K562 (cell line): ENCODE results near the gene ARID4B. TPM values are rescaled to one million over a fixed set of nuclear protein-coding genes. Genes with fewer than 3 reads are reported as not detected.

Experiments
- ASH1L ChIP-seq: fragments of 450-650 bp; IDR thresholded peaks from 2 replicates; pipeline ENCODE4 v1.6.1; 2018; ENCODE audit warnings: borderline replicate concordance, mild to moderate bottlenecking, low read depth; ENCODE audit not compliant: partially characterized antibody
- BMI1 ChIP-seq: fragments of 150-350 bp; IDR thresholded peaks from 2 replicates; pipeline ENCODE4 v1.6.1; 2014; ENCODE audit warnings: low read length
- CCNT2 ChIP-seq: IDR thresholded peaks from 2 replicates; pipeline ENCODE4 v1.6.1; 2011; ENCODE audit warnings: borderline replicate concordance, low read depth, mild to moderate bottlenecking, moderate library complexity, mixed read lengths, low read length; ENCODE audit not compliant: insufficient read length; ENCODE audit errors: extremely low read depth
- EP300 ChIP-seq: IDR thresholded peaks from 2 replicates; pipeline ENCODE4 v1.6.1; 2012; ENCODE audit warnings: low read length, improper control_type of control experiment
- ERF ChIP-seq: fragments of 450-650 bp; formaldehyde crosslinking; IDR thresholded peaks from 2 replicates; pipeline ENCODE4 v1.4.0; 2020; ENCODE audit warnings: mild to moderate bottlenecking, mixed read lengths
- ESRRA ChIP-seq: fragments of 450-650 bp; IDR thresholded peaks from 2 replicates; pipeline ENCODE4 v1.6.1; 2014; ENCODE audit warnings: low read depth, mild to moderate bottlenecking, moderate library complexity, borderline replicate concordance
- MAFF ChIP-seq: IDR thresholded peaks from 2 replicates; pipeline ENCODE4 v1.6.1; 2012; ENCODE audit warnings: low read length, improper control_type of control experiment
- NCOA4 ChIP-seq: fragments of 450-650 bp; IDR thresholded peaks from 2 replicates; pipeline ENCODE4 v1.6.1; 2018; ENCODE audit warnings: mild to moderate bottlenecking; ENCODE audit not compliant: partially characterized antibody
- NR3C1 ChIP-seq: sonication (generic); formaldehyde crosslinking; IDR thresholded peaks from 2 replicates; pipeline ENCODE4 v1.8.1; 2022; ENCODE audit warnings: missing genetic modification reagents
- PHF21A ChIP-seq: fragments of 450-650 bp; IDR thresholded peaks from 2 replicates; pipeline ENCODE4 v1.6.1; 2017; ENCODE audit warnings: low read depth, borderline replicate concordance
- POLR2G ChIP-seq: fragments of 200-400 bp; formaldehyde crosslinking; IDR thresholded peaks from 2 replicates; pipeline ENCODE4 v1.6.1; 2017; ENCODE audit warnings: low read depth, mild to moderate bottlenecking, antibody characterized with exemption, low read length, moderate library complexity
- POLR3G ChIP-seq: IDR thresholded peaks from 2 replicates; pipeline ENCODE4 v1.6.1; 2011; ENCODE audit not compliant: insufficient read length, insufficient replicate concordance; ENCODE audit errors: extremely low read depth
- PTTG1 ChIP-seq: fragments of 450-650 bp; IDR thresholded peaks from 2 replicates; pipeline ENCODE4 v1.6.1; 2016; ENCODE audit warnings: low read depth, mild to moderate bottlenecking, missing genetic modification characterization, missing compliant biosample characterization
- RUNX1 ChIP-seq: sonication (generic); IDR thresholded peaks from 2 replicates; pipeline ENCODE4 v1.6.1; 2016; ENCODE audit warnings: antibody characterized with exemption, low read depth
- SMAD4 ChIP-seq: fragments of 250-450 bp; sonication (Bioruptor Pico); conservative IDR thresholded peaks from 2 replicates; pipeline ENCODE4 v1.8.0; 2021; ENCODE audit warnings: inconsistent platforms, mild to moderate bottlenecking, moderate library complexity
- SREBF1 ChIP-seq: fragments of 150-350 bp; IDR thresholded peaks from 2 replicates; pipeline ENCODE4 v1.6.1; 2014; ENCODE audit warnings: antibody characterized with exemption, low read depth, low read length, borderline replicate concordance
- TAL1 ChIP-seq: fragments of 450-650 bp; IDR thresholded peaks from 2 replicates; pipeline ENCODE4 v1.6.1; 2016; ENCODE audit warnings: mild to moderate bottlenecking
- TOE1 ChIP-seq, 2 experiments: fragments of 450-650 bp in 1 of 2; sonication (generic) in 1 of 2; formaldehyde crosslinking in 1 of 2; IDR thresholded peaks; 2 replicates each; pipeline versions ENCODE4 v1.7.1 to v1.8.0; 2016 to 2022; ENCODE audit warnings: borderline replicate concordance in 2 of 2, mild to moderate bottlenecking in 2 of 2, antibody characterized with exemption in 1 of 2, inconsistent platforms in 1 of 2, low read depth in 1 of 2, missing genetic modification reagents in 1 of 2, moderate library complexity in 1 of 2
- ZBED1 ChIP-seq: IDR thresholded peaks from 2 replicates; pipeline ENCODE4 v1.6.1; 2014
- ZC3H11A ChIP-seq: IDR thresholded peaks from 2 replicates; pipeline ENCODE4 v1.6.1; 2012; ENCODE audit warnings: low read depth, low read length, improper control_type of control experiment
- ZFPM2 ChIP-seq: fragments of 250-450 bp; sonication (Bioruptor Pico); IDR thresholded peaks from 2 replicates; pipeline ENCODE4 v1.5.1; 2022; ENCODE audit warnings: mild to moderate bottlenecking
- ZNF316 ChIP-seq: fragments of 450-650 bp; IDR thresholded peaks from 2 replicates; pipeline ENCODE4 v1.6.1; 2016
- ZNF589 ChIP-seq: fragments of 200-800 bp; sonication (Bioruptor generic); IDR thresholded peaks from 2 replicates; pipeline ENCODE4 v1.6.1; 2016; ENCODE audit warnings: low read depth, missing genetic modification characterization, missing compliant biosample characterization
- ZNF707 ChIP-seq: fragments of 250-450 bp; sonication (Bioruptor Pico); conservative IDR thresholded peaks from 2 replicates; pipeline ENCODE4 v1.8.0; 2022; ENCODE audit warnings: inconsistent platforms, mild to moderate bottlenecking, moderate library complexity
- ZNF778 ChIP-seq: fragments of 450-650 bp; formaldehyde crosslinking; IDR thresholded peaks from 2 replicates; pipeline ENCODE4 v1.4.0; 2020; ENCODE audit warnings: mild to moderate bottlenecking, moderate library complexity
- polyA plus RNA-seq, 8 experiments: library from polyadenylated mRNA; depleted of rRNA in 4 of 8; stranded (reverse) in 5 of 8; unstranded in 3 of 8; fragments of >200 nt; fragmentation: Nextera tagmentation in 2 of 8; fragmentation: Illumina TruSeq in 1 of 8; extraction: Ambion mirVana in 2 of 8; extraction: Trizol in 1 of 8; gene quantifications; 2 replicates each; pipeline versions ENCODE4 v1.2.1 to v1.2.3, GENCODE V29; 2011 to 2014; ENCODE audit warnings: inconsistent platforms in 1 of 8, missing spikeins in 1 of 8
- total RNA-seq, 7 experiments: library from RNA; depleted of rRNA in 6 of 7; stranded (reverse); fragments of >200 nt in 6 of 7; fragmentation: Illumina TruSeq in 2 of 7; extraction: Trizol in 2 of 7; gene quantifications; 2 replicates each; pipeline versions ENCODE4 v1.2.1 to v1.2.3, GENCODE V29; 2011 to 2021; ENCODE audit warnings: low replicate concordance in 1 of 7
- TF ChIP-seq, protein P1 (sequence below): sonication (generic); formaldehyde crosslinking; IDR thresholded peaks from 2 replicates; pipeline ENCODE4 v1.9.0; 2022; ENCODE audit warnings: mild to moderate bottlenecking, missing genetic modification reagents
- TF ChIP-seq, protein P2 (sequence below): fragments of 200-800 bp; sonication (Bioruptor generic); IDR thresholded peaks from 2 replicates; pipeline ENCODE4 v1.6.1; 2017; ENCODE audit warnings: missing genetic modification characterization, missing compliant biosample characterization
- TF ChIP-seq, protein P3 (sequence below): fragments of 250-450 bp; sonication (Bioruptor Pico); IDR thresholded peaks from 2 replicates; pipeline ENCODE4 v1.8.0; 2021; ENCODE audit warnings: moderate library complexity, mild to moderate bottlenecking, inconsistent platforms

ARID4B gene
- total and polyA plus RNA-seq, 9 of the 15 experiments (the other 6 are each of a cell fraction or from before 2014, with no cell fraction given), result 8.4 to 38.9 (median 18.5) TPM

GRCh38 chr1:235367000-235367908 lies 39.3 kb upstream of the ARID4B start, which contains the start of gene TBCE (continued):
- TF ChIP-seq TAL1 (no peak), PTTG1 (tag) (no peak), ZNF778 (CRISPR knock-in tag) (no peak), EP300 (peak; percentile 36), TOE1 (IDR thresholded peaks at IDR 0.05; ENCODE audit: borderline replicate concordance) (peak; percentile 63; the same call in 1 of the 2 replicates), TOE1 (CRISPR knock-in tag; IDR thresholded peaks at IDR 0.05; ENCODE audit: borderline replicate concordance, low read depth) (no peak), ZNF589 (CRISPR knock-in tag) (peak; percentile 55; the same call in 1 of the 2 replicates), MAFF (no peak), SREBF1 (no peak), PHF21A (0 out of 2 replicates have a peak, but pooled peaks have one; percentile 32), ZNF316 (0 out of 2 replicates have a peak, but pooled peaks have one; percentile 4), ESRRA (no peak; the same call in 1 of the 2 replicates), ZC3H11A (0 out of 2 replicates have a peak, but pooled peaks have one; percentile 15), RUNX1 (no peak), ERF (peak; percentile 52; the same call in 1 of the 2 replicates), ZNF707 (CRISPR knock-in tag) (no peak), ZFPM2 (CRISPR knock-in tag) (no peak), ASH1L (peak; percentile 48), BMI1 (no peak), CCNT2 (no peak), SMAD4 (CRISPR knock-in tag) (0 out of 2 replicates have a peak, but pooled peaks have one; percentile 53), NCOA4 (no peak), NR3C1 (CRISPR knock-in tag) (no peak), ZBED1 (no peak), POLR3G (no peak), POLR2G (peak; percentile 98)
- TF ChIP-seq, protein P1, sequence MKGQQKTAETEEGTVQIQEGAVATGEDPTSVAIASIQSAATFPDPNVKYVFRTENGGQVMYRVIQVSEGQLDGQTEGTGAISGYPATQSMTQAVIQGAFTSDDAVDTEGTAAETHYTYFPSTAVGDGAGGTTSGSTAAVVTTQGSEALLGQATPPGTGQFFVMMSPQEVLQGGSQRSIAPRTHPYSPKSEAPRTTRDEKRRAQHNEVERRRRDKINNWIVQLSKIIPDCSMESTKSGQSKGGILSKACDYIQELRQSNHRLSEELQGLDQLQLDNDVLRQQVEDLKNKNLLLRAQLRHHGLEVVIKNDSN (CRISPR knock-in tag), result peak; percentile 96
- TF ChIP-seq, protein P2, sequence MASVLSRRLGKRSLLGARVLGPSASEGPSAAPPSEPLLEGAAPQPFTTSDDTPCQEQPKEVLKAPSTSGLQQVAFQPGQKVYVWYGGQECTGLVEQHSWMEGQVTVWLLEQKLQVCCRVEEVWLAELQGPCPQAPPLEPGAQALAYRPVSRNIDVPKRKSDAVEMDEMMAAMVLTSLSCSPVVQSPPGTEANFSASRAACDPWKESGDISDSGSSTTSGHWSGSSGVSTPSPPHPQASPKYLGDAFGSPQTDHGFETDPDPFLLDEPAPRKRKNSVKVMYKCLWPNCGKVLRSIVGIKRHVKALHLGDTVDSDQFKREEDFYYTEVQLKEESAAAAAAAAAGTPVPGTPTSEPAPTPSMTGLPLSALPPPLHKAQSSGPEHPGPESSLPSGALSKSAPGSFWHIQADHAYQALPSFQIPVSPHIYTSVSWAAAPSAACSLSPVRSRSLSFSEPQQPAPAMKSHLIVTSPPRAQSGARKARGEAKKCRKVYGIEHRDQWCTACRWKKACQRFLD (CRISPR knock-in tag), result no peak
- TF ChIP-seq, protein P3, sequence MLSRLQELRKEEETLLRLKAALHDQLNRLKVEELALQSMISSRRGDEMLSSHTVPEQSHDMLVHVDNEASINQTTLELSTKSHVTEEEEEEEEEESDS (CRISPR knock-in tag), result no peak
